Measurements from ENCODE around the gene RHBDL2. TPM values are rescaled to one million over a fixed set of nuclear protein-coding genes. Genes with fewer than 3 reads are reported as not detected.
A peak's percentile ranks its signal among the peaks of the same experiment; 100 is the strongest.

The RHBDL2 gene
- total and polyA plus RNA-seq, 2 of the 13 experiments (the other 11 are each of a cell fraction or from before 2014, with no cell fraction given), result 3.3 to 5.4 TPM

- peak; percentile 84 for TF ChIP-seq ZNF687 (CRISPR knock-in tag; IDR thresholded peaks at IDR 0.05)
- no peak for TF ChIP-seq ZNF407 (CRISPR knock-in tag; IDR thresholded peaks at IDR 0.05; ENCODE audit: not compliant biosample characterization)
- TF ChIP-seq ZNF556 (CRISPR knock-in tag; IDR thresholded peaks at IDR 0.05; ENCODE audit: borderline replicate concordance), result 0 out of 2 replicates have a peak, but pooled peaks have one; percentile 62
- no peak for TF ChIP-seq LCORL (IDR thresholded peaks at IDR 0.05)
- no peak; the same call in 1 of the 2 replicates for TF ChIP-seq LCORL (CRISPR knock-in tag; IDR thresholded peaks at IDR 0.05)
- peak; percentile 51; the same call in 1 of the 2 replicates for TF ChIP-seq PHF8 (CRISPR knock-in tag; IDR thresholded peaks at IDR 0.05)
- no peak for TF ChIP-seq ZNF646 (CRISPR knock-in tag; IDR thresholded peaks at IDR 0.05)
- 0 out of 2 replicates have a peak, but pooled peaks have one; percentile 50 for TF ChIP-seq IRF1 (CRISPR knock-in tag; IDR thresholded peaks at IDR 0.05; ENCODE audit: low read depth)
- no peak for TF ChIP-seq TBX3 (IDR thresholded peaks at IDR 0.05; ENCODE audit: borderline replicate concordance)
Measured at GRCh38 chr1:38941527-38942019, at the start of gene RHBDL2 (continued).
